H1 (cell line): Measurements from ENCODE around the gene STXBP5. TPM values are rescaled to one million over a fixed set of nuclear protein-coding genes. Genes with fewer than 3 reads are reported as not detected.

Experiments used
- CTCF ChIA-PET: fragments of 300-600 bp; sonication (Branson Sonifier 250); formaldehyde crosslinking; loops from one replicate; lab custom pipeline; 2021; ENCODE audit not compliant: partially characterized antibody; lab: Charles Lee
- POLR2A ChIA-PET: fragments of 300-600 bp; sonication (Branson Sonifier 250); formaldehyde crosslinking; loops from one replicate; lab custom pipeline; 2021; ENCODE audit warnings: inconsistent platforms; ENCODE audit not compliant: partially characterized antibody; lab: Charles Lee
- DNase-seq, 2 experiments: peaks; one replicate each; pipeline versions ENCODE4 v3.0.0 to v3.0.0-alpha.2; 2010 to 2022; ENCODE audit warnings: low spot score in 2 of 2, low read depth in 1 of 2, mixed read lengths in 1 of 2
- FAIRE-seq: peaks from 2 replicates; lab custom pipeline; 2011; peaks lifted over from hg19 to GRCh38; lab: Jason Lieb, UNC
- H2AFZ ChIP-seq: 2 replicates; pipeline ENCODE4 v1.8.1; 2012; ENCODE audit warnings: low read length, inconsistent platforms
- H2AK5ac ChIP-seq: 2 replicates; pipeline ENCODE4 v1.6.1; 2013; ENCODE audit warnings: low read depth, low read length
- H2BK120ac ChIP-seq: replicated peaks from 2 replicates; pipeline ENCODE3; 2013; ENCODE audit warnings: low read depth, low read length, inconsistent platforms
- H2BK12ac ChIP-seq: 2 replicates; pipeline ENCODE4 v1.6.1; 2013; ENCODE audit warnings: low read depth, low read length
- H2BK15ac ChIP-seq: 2 replicates; pipeline ENCODE4 v1.6.1; 2013; ENCODE audit warnings: low read length
- H2BK20ac ChIP-seq: 2 replicates; pipeline ENCODE4 v1.6.1; 2013; ENCODE audit warnings: low read length
- H2BK5ac ChIP-seq: 2 replicates; pipeline ENCODE4 v1.6.1; 2013; ENCODE audit warnings: low read depth, low read length
- H3K14ac ChIP-seq: 2 replicates; pipeline ENCODE4 v1.6.1; 2013; ENCODE audit warnings: inconsistent platforms; ENCODE audit not compliant: insufficient read length
- H3K18ac ChIP-seq: 2 replicates; pipeline ENCODE4 v1.6.1; 2013; ENCODE audit warnings: low read length; ENCODE audit errors: extremely low read depth
- H3K23ac ChIP-seq: 2 replicates; pipeline ENCODE4 v1.6.1; 2013; ENCODE audit warnings: inconsistent platforms; ENCODE audit not compliant: insufficient read length
- H3K23me2 ChIP-seq: 2 replicates; pipeline ENCODE4 v1.6.1; 2013; ENCODE audit warnings: low read depth, low read length
- H3K27ac ChIP-seq: 2 replicates; pipeline ENCODE4 v1.6.1; 2011; ENCODE audit warnings: low read depth, low read length, inconsistent platforms
- H3K27me3 ChIP-seq, 4 experiments: replicated peaks in 1 of 4; 1 replicate in 1 of 4; 2 replicates in 3 of 4; pipeline versions ENCODE4 v1.6.1 to v1.8.1; 2011 to 2013; ENCODE audit warnings: low read length in 3 of 4, mild to moderate bottlenecking in 3 of 4, inconsistent platforms in 2 of 4, mixed read lengths in 2 of 4, moderate library complexity in 1 of 4; ENCODE audit not compliant: control insufficient read depth in 3 of 4, insufficient read depth in 3 of 4; ENCODE audit errors: extremely low read depth in 1 of 4
- H3K36me3 ChIP-seq, 4 experiments: 2 replicates each; pipeline versions ENCODE4 v1.6.1 to v1.8.1; 2011 to 2013; ENCODE audit warnings: mild to moderate bottlenecking in 4 of 4, low read length in 3 of 4, moderate library complexity in 2 of 4, control low read depth in 1 of 4, inconsistent platforms in 1 of 4; ENCODE audit not compliant: insufficient read depth in 4 of 4, control insufficient read depth in 2 of 4
- H3K4ac ChIP-seq: replicated peaks from 2 replicates; pipeline ENCODE3; 2013; ENCODE audit warnings: low read length, low read depth, mixed read lengths, inconsistent platforms; ENCODE audit not compliant: insufficient read length
- H3K4me1 ChIP-seq, 4 experiments: replicated peaks in 1 of 4; 1 replicate in 1 of 4; 2 replicates in 3 of 4; pipeline versions ENCODE4 v1.6.1 to v1.8.1; 2011 to 2013; ENCODE audit warnings: low read length in 3 of 4, inconsistent platforms in 2 of 4, mixed read lengths in 1 of 4; ENCODE audit not compliant: insufficient read depth in 4 of 4, control insufficient read depth in 3 of 4
- H3K4me2 ChIP-seq, 2 experiments: 2 replicates each; pipeline versions ENCODE4 v1.6.1 to v1.8.1; 2011 to 2013; ENCODE audit warnings: low read depth in 2 of 2, low read length in 2 of 2, control low read depth in 1 of 2, inconsistent platforms in 1 of 2, mild to moderate bottlenecking in 1 of 2; ENCODE audit not compliant: insufficient read depth in 1 of 2
- H3K4me3 ChIP-seq, 4 experiments: fragments of 200-600, 300-600 bp in 1 of 4; sonication (generic), shearing (Covaris generic), sonication (Bioruptor Twin) in 1 of 4; 2 replicates each; pipeline versions ENCODE4 v1.5.1 to v1.8.1; 2011 to 2016; ENCODE audit warnings: low read length in 4 of 4, low read depth in 3 of 4, control low read depth in 2 of 4, inconsistent platforms in 2 of 4, mild to moderate bottlenecking in 2 of 4, mixed read lengths in 1 of 4, moderate library complexity in 1 of 4; ENCODE audit not compliant: insufficient read depth in 2 of 4; ENCODE audit errors: extremely low read depth in 1 of 4
- H3K56ac ChIP-seq: replicated peaks from 2 replicates; pipeline ENCODE3; 2013; ENCODE audit warnings: low read depth, mild to moderate bottlenecking, mixed read lengths, low read length, inconsistent platforms; ENCODE audit not compliant: insufficient read length
- H3K79me1 ChIP-seq: 2 replicates; pipeline ENCODE4 v1.6.1; 2013; ENCODE audit warnings: low read depth, low read length, control low read depth
- H3K79me2 ChIP-seq, 2 experiments: 2 replicates each; pipeline versions ENCODE4 v1.6.1 to v1.8.1; 2012 to 2013; ENCODE audit warnings: low read length in 2 of 2, mild to moderate bottlenecking in 2 of 2, inconsistent platforms in 1 of 2; ENCODE audit not compliant: insufficient read depth in 2 of 2, control insufficient read depth in 1 of 2
- H3K9ac ChIP-seq, 4 experiments: replicated peaks in 1 of 4; 1 replicate in 1 of 4; 2 replicates in 3 of 4; pipeline versions ENCODE4 v1.6.1 to v1.8.1; 2011 to 2013; ENCODE audit warnings: low read depth in 3 of 4, low read length in 3 of 4, control low read depth in 2 of 4, mild to moderate bottlenecking in 2 of 4, moderate library complexity in 2 of 4, inconsistent platforms in 1 of 4; ENCODE audit errors: extremely low read depth in 1 of 4
- H3K9me3 ChIP-seq, 2 experiments: 2 replicates each; pipeline versions ENCODE4 v1.6.1 to v1.8.1; 2012 to 2013; ENCODE audit warnings: mild to moderate bottlenecking in 2 of 2, moderate library complexity in 2 of 2, control low read depth in 1 of 2, inconsistent platforms in 1 of 2, low read depth in 1 of 2, low read length in 1 of 2, mixed read lengths in 1 of 2; ENCODE audit not compliant: insufficient read depth in 2 of 2
- H4K20me1 ChIP-seq, 2 experiments: replicated peaks in 1 of 2; 2 replicates each; pipeline versions ENCODE3 to v1.8.1; 2011 to 2013; ENCODE audit warnings: inconsistent platforms in 2 of 2, low read length in 2 of 2, mild to moderate bottlenecking in 1 of 2; ENCODE audit not compliant: insufficient read depth in 2 of 2, control insufficient read depth in 1 of 2
- H4K5ac ChIP-seq: 2 replicates; pipeline ENCODE4 v1.6.1; 2013; ENCODE audit warnings: low read length, low read depth, mixed read lengths, inconsistent platforms; ENCODE audit not compliant: insufficient read length
- H4K8ac ChIP-seq: 2 replicates; pipeline ENCODE4 v1.8.0; 2013; ENCODE audit warnings: mild to moderate bottlenecking, moderate library complexity, low read length, inconsistent platforms; ENCODE audit not compliant: insufficient read depth; ENCODE audit errors: extremely low read depth
- H4K91ac ChIP-seq: replicated peaks from 2 replicates; pipeline ENCODE3; 2013; ENCODE audit warnings: low read length, mixed read lengths, inconsistent platforms; ENCODE audit not compliant: insufficient read length
- RAD21 ChIP-seq, 2 experiments: IDR thresholded peaks in 1 of 2; conservative IDR thresholded peaks in 1 of 2; 2 replicates each; pipeline ENCODE4 v1.6.1; 2011; ENCODE audit warnings: low read depth in 2 of 2, low read length in 2 of 2, improper control_type of control experiment in 1 of 2, inconsistent platforms in 1 of 2, mild to moderate bottlenecking in 1 of 2, moderate library complexity in 1 of 2
- ZNF274 ChIP-seq: IDR thresholded peaks from 2 replicates; pipeline ENCODE4 v1.7.0; 2012; ENCODE audit warnings: low read length, borderline replicate concordance; ENCODE audit errors: extremely low read depth
- WGBS, 2 experiments: shearing (Covaris generic) in 1 of 2; methylation state at CpG; one replicate each; pipeline versions ENCODE4 v1.1.6 to v1.1.7; 2013 to 2015; ENCODE audit warnings: low lambda C conversion rate in 2 of 2, mixed read lengths in 2 of 2, inconsistent platforms in 1 of 2, low coverage in 1 of 2, missing lambda C conversion rate in 1 of 2; ENCODE audit not compliant: insufficient replicate concordance in 2 of 2, insufficient coverage in 1 of 2, insufficient read length in 1 of 2; ENCODE audit errors: extremely low coverage in 1 of 2, missing lambda C conversion rate in 1 of 2; 5-methylcytosine and 5-hydroxymethylcytosine counted together
- polyA plus RNA-seq, 7 experiments: library from polyadenylated mRNA; depleted of rRNA in 3 of 7; stranded (reverse) in 5 of 7; unstranded in 2 of 7; fragments of >200 nt in 5 of 7; fragments of 200-250 nt in 2 of 7; gene quantifications; 1 replicate in 5 of 7; 2 replicates in 1 of 7; 4 replicates in 1 of 7; pipeline versions ENCODE4 v1.2.1 to v1.2.3, GENCODE V29; 2011 to 2013; ENCODE audit warnings: missing spikeins in 2 of 7, mixed read lengths in 2 of 7
- total RNA-seq: library from RNA; stranded (reverse); fragmentation: NEBNext Ultra II Directional; extraction: Animal tissue kit (Norgen Biotek cat#: 25700); gene quantifications from 2 replicates; pipeline ENCODE4 v1.2.1, GENCODE V29; 2021

The STXBP5 gene
- total and polyA plus RNA-seq, 2 of the 8 experiments (the other 6 are each of a cell fraction or from before 2014, with no cell fraction given): 2.7 to 10.8 TPM

GRCh38 chr6:147285087-147285855 lies 81.1 kb downstream of the STXBP5 start:
- no peak for DNase-seq
- Histone ChIP-seq H2BK120ac (no peak overlapping the region), H3K79me2 (no peaks in the 10 kb centered on the region), H3K9me3 (peaks cover 0 to 3% of the 10 kb centered on the region in 2 experiments; a peak in 1 of 4 replicates), H3K4ac (no peak overlapping the region), H2BK15ac (no peak overlapping the region), H3K23me2 (no peaks in the 10 kb centered on the region), H3K23ac (no peak overlapping the region), H4K5ac (no peak overlapping the region), H3K79me1 (no peaks in the 10 kb centered on the region), H2BK12ac (no peak overlapping the region), H3K27ac (no peak overlapping the region), H3K36me3 (no peaks in the 10 kb centered on the region; a peak in 1 of 8 replicates), H4K8ac (no peak overlapping the region), H3K4me1 (no peaks in the 10 kb centered on the region), H3K14ac (no peak overlapping the region), H2BK20ac (no peak overlapping the region), H3K4me2 (no peak overlapping the region), H4K20me1 (peaks cover 0 to 1% of the 10 kb centered on the region in 2 experiments), H2AK5ac (no peak overlapping the region), H3K56ac (no peak overlapping the region), H3K27me3 (no peaks in the 10 kb centered on the region), H3K18ac (no peak overlapping the region), H2AFZ (no peak overlapping the region), H2BK5ac (no peak overlapping the region), H4K91ac (no peak overlapping the region), H3K4me3 (no peak overlapping the region), H3K9ac (no peak overlapping the region)
- CTCF ChIA-PET: interaction anchor here (0.6 to 2.3 kb wide), 8 partner anchors 11 to 429 kb away, joined by 3 to 9 read pairs (median 4); no protein-coding TSS in a partner anchor
- TF ChIP-seq RAD21 (IDR thresholded peaks at IDR 0.05 in 1 of 2, conservative IDR thresholded peaks at IDR 0.05 in 1 of 2; ENCODE audit: low read depth in 2 of 2, low read length in 2 of 2) (peak; percentile 47 to 49), ZNF274 (no peak)
- POLR2A ChIA-PET: no interaction called here
- 75% methylated on average over 3 of the region's 3 CpGs; no CpG with 5 or more reads in 1 of the 2 experiments for WGBS, 2 experiments
- FAIRE-seq: peak; percentile 65
